ENCODE results near the gene NRP2.

Gene NRP2

GRCh38 chr2:205713086-205713485 is 30.8 kb downstream of the NRP2 start:
- DNase-seq = no peak

GRCh38 chr2:205714058-205714776 is 31.9 kb downstream of the NRP2 start:
- DNase-seq = no peak

- no peak for DNase-seq
These were observed 32.8 kb downstream of the NRP2 start for GRCh38 chr2:205714789-205715720.

- DNase-seq = no peak
These were observed 33.7 kb downstream of the NRP2 start for GRCh38 chr2:205715831-205716525.

GRCh38 chr2:205717175-205717846 is 35.0 kb downstream of the NRP2 start:
- no peak for DNase-seq

- DNase-seq = no peak
These were observed 35.7 kb downstream of the NRP2 start for GRCh38 chr2:205717999-205718398.

GRCh38 chr2:205719847-205720246 is 37.5 kb downstream of the NRP2 start:
- no peak for DNase-seq

GRCh38 chr2:205720451-205720902 is 38.2 kb downstream of the NRP2 start:
- no peak for DNase-seq

- no peak for DNase-seq
These were observed 38.8 kb downstream of the NRP2 start for GRCh38 chr2:205721057-205721449.

- DNase-seq = no peak
These were observed 40.1 kb downstream of the NRP2 start for GRCh38 chr2:205722283-205722918.

GRCh38 chr2:205723179-205723578 is 40.9 kb downstream of the NRP2 start:
- DNase-seq = no peak

- no peak for DNase-seq
These were observed 42.8 kb downstream of the NRP2 start for GRCh38 chr2:205725059-205725458.

- no peak for DNase-seq
These were observed 44.2 kb downstream of the NRP2 start for GRCh38 chr2:205726506-205726905.

- DNase-seq = no peak
These were observed 44.9 kb downstream of the NRP2 start for GRCh38 chr2:205727174-205727573.

- DNase-seq = no peak
These were observed 46.1 kb downstream of the NRP2 start for GRCh38 chr2:205728366-205728765.

- no peak for DNase-seq
These were observed 47.9 kb downstream of the NRP2 start for GRCh38 chr2:205730191-205730590.

- no peak for DNase-seq
These were observed 48.6 kb downstream of the NRP2 start for GRCh38 chr2:205730701-205731582.

- DNase-seq = no peak
These were observed 49.3 kb downstream of the NRP2 start for GRCh38 chr2:205731583-205731981.

GRCh38 chr2:205732314-205732713 is 50.0 kb downstream of the NRP2 start:
- no peak for DNase-seq

GRCh38 chr2:205733082-205733481 is 50.8 kb downstream of the NRP2 start:
- no peak for DNase-seq

- DNase-seq = no peak
These were observed 51.3 kb downstream of the NRP2 start for GRCh38 chr2:205733648-205734047.

Measured in SHP77 (cell line).